Activated T-helper 1 cell treated with anti-CD3 and anti-CD28 coated beads, Interleukin-2, amount 50 U/mL, for 16 hours (primary cell): ENCODE data around the gene BEGAIN.

Experiments used
- DNase-seq, 2 donors: peaks; one replicate each; pipeline ENCODE4 v3.0.0-alpha.2; 2020; ENCODE audit warnings: low read depth in 1 of 2, low spot score in 1 of 2

BEGAIN gene

DNA sequence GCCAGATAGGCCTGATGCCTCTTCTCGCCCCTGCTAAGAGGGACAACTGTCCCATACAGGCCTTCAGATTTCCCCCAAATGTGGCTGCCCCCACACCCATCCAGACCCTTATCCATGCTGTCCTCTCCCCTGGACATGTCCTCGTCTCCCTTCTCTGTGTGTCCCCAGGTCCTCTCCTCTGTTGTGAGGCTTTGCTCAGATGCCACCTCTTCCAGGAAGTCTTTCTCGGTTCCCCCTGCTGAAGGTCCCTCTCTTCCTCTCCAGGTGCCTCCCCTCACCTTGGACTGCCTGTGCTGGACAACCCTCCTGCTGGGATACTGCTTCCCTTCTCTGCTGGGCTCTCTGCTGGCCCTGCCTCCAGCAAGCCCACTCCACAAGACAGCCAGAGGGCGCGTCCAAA lies 33.7 kb downstream of the BEGAIN start:
- no peak for DNase-seq

GRCh38 chr14:100552524-100553125 lies 34.6 kb downstream of the BEGAIN start:
- no peak for DNase-seq

GRCh38 chr14:100551056-100551455 lies 36.2 kb downstream of the BEGAIN start:
- DNase-seq: no peak

DNA sequence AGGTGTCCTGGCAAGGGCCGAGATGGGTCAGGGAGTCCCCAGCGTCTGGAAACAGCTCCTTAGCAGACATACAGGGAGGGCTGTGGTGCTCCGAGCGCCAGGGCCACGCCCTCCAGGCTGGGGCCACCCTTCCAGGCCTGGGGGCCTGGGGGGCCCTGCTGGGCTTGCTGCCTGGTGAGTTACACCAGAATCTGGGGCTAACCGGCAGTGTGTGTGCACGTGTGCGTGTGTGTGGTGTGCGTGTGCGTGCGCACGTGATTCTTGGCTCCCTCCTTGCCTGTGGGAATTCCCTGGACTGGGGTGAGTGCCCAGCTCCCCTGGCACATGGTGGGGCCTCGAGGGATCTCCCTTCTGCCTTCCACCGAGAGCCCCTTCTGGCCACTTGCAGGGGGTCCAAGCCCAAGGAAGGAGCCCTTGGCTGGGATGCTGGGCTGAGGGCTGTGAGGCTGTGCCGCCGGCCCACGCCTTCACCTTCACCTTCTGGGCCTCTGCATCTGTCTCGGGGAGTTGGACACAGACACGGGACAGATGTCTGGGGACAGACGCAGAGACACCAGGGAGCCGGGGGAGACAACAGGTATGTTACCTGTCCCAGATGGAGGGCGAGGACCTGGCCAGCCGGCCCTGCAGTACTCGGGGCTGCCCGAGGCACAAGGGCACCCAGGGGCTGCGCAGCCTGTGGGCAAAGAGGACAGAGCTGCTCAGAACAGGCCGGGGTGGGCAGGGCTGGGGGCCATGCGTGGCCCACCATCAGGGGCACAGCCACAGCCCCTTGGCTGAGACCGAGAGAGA lies 37.2 kb downstream of the BEGAIN start:
- no peak for DNase-seq

DNA sequence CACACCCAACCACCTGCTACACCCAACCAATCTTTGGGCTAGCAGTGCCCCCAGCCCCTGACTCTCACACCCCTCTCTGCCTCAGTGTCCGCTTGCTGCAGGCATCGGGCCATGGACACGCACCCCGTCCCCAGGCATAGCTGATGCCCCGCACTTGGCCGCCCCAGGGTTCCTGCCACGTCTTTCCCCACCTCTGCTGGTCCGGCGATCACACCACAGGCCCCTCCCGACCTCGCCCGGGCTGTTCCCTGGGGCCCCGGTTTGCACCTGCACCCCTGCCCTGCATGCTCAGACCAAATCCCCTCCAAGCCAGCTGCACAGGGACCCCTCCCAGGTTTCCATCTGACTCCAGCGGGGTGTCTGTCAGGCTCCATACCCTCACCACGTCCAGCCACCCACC lies 38.3 kb downstream of the BEGAIN start:
- no peak for DNase-seq

- DNase-seq: no peak
Observed at GRCh38 chr14:100548295-100548655, 38.9 kb downstream of the BEGAIN start.

- no peak for DNase-seq
Observed at GRCh38 chr14:100547633-100548294, 39.5 kb downstream of the BEGAIN start.

- DNase-seq: no peak
Observed at GRCh38 chr14:100546051-100546443, 41.2 kb downstream of the BEGAIN start.

GRCh38 chr14:100545359-100545758 lies 41.9 kb downstream of the BEGAIN start:
- DNase-seq: no peak

- DNase-seq: no peak
Observed at GRCh38 chr14:100544506-100545141, 42.6 kb downstream of the BEGAIN start.

DNA sequence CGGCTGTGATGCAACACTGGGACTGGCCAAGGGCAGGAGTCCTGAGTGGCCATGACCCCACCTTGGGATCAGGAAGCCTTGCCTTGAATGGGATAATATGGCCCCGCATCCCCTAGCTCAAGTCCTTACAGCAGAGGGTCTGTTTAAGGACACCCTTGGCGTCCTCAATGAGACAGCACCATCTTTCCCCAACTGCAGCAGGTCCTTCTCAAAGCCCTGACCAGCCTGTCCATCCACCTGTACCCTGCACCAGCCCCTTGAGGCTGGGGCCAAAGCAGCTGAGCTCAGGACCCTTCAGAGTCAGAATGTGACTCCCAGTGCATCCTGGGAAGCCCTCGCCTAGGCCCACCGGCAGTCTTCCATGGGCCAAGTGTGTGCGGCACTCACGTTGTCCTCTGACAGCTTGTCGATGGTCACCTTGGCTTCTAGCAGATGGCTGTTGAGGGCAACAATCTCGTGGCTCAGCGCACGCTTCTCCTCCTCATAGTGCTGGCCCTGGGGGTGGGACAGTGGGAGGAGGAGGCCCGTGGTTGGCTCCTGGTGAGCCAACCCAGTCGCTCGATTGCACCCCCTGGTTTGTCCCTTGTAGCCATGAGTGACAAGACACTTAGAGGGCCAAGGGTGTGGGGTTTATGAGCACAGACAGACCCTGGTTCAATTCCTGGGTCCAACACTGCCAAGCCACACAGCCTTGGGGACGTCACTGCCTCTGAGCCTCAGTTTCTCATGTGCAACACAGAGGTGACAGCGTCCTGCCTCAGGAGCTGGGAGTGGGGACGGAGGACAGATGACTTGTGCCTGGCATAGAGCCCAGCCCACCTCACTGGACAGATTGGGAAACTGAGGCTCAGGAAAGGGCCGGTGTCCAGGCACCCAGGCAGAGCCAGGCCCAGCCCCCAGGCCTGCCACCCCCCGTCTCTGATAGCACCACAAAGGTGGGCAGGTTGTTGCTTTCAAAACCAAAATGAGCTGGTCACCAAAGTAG lies 43.5 kb downstream of the BEGAIN start:
- DNase-seq: no peak

GRCh38 chr14:100542619-100543205 lies 44.5 kb downstream of the BEGAIN start:
- no peak for DNase-seq

DNA sequence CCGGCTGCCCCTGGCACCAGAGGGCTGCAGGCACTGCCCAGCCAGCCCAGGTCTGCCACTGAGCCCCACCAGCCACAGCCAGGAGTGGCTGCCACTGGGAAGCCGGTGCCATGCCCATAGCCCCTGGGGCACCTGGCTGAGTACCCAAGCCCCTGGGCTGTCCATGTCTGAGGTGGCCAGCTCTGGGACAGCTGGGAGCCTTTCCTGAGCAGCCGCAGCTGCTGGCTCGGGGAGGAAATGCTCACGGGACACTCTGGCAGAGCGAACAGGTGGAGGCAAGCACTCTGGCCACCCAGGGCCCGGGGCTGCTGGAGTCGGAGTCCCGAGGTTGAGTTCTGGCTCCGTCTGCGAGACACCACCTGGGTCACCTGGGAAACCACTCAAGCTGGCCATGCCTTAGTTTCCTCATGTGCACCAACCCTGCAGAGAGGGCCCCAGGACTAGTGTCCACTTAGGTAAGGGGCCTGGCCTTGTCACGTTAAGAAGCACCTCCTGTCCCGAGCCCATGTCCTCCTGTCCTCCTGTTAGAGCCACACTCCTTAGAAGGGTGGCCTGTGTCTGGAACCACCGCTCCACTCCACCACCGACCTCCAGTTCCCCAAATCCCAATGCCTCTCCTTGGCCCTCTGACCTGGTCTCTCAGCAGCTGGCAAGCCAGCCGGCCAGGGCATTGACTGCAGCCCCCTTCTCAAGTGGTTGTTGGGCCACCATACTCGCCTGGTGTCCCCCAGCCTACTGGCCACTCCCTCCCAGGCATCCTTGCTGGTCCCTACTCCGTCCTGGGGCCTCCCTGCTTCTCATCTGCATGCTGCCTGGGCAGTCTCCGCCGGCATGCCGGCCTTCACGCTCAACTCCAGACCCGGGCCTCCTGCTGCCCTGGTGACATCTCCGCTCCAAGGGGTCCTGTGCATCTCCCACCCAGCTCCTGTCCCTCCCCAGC lies 45.3 kb downstream of the BEGAIN start:
- DNase-seq: no peak

DNA sequence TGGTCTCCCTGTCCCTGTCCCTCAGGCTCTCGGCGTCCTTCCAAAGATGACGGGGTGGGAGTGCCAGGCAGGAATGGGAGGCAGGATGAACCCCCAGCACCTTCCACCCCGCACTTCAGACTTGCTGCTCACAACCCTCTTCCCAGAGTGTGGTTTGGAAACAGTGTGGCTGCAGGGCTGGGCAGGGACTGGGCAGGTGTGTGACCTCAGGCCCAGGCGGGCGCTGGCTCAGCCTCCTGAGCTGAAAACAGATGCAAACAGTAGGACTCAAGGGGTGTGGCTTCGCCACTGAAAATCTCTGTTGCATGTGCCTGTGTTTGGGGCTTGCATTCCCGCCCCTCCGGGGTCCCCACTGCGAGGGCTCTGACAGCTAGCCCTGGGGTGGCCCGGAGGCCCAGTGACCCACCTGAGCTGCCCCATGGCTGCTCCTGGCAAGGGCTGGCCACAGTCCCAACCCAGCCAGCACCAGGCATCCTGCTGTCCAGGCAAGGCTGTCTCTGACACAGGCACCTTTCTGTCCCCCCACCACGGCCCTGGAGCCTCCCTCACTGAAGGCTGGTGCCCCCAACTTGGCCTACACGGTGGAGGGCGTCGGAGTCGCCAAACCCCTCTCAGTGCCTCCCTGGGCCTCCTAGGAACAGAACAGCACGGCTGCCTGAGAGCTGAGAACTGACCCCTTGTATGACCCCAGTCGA lies 46.1 kb downstream of the BEGAIN start:
- DNase-seq: no peak

GRCh38 chr14:100540141-100540925 lies 46.9 kb downstream of the BEGAIN start:
- DNase-seq: no peak

DNA sequence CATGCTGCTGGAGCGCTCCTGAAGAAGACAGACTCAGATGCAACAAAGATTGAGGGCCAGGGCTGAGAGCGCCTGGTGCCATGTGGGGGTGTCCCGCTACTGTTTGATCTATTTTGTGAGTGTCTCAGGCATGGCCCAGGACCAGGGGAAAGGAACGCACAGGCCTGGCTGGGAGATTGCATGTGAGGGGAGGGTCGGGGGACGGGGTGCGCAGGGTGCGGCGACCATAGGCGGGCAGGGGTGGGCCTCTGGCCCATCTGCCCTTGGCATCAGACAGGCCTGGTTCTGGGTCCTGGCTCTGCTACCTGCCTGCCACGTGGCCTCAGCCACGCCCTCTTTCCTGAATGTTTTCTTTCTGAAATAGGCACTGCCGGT lies 47.5 kb downstream of the BEGAIN start:
- no peak for DNase-seq

DNA sequence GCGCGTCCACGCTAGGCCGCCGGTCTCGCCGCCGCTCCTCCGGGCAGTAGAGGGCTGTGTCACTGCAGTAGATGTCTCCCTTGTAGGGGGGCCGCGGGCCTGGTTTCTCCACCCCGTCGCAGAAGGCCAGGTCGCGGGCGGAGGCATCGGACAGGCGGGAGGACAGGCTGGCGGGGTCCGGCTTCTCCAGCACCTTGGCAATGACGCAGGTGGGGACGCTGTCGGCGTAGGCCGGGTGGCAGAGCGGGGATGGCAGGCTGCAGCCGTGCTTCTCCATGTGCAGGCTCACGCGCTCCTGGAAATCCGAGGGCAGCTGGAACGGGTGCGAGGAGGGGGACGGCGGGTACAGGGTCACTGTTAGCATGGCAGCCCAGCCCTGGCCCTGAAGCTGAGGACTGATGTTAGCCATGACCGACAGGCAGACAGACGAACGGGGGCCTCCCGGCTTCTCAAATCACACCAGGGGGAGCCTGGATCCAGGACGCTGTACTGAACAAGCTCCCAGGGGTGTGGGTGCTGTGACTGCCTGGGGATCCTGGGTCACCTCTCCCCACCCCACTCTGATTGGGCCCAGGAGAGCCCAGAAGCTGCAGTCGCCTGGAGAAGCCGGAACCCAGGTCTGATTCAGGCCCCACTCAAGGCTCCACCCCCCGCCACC lies 48.1 kb downstream of the BEGAIN start:
- no peak for DNase-seq
